ENCODE measurements around the gene WDFY3. TPM values are rescaled to one million over a fixed set of nuclear protein-coding genes. Genes with fewer than 3 reads are reported as not detected.

The WDFY3 gene, protein sequence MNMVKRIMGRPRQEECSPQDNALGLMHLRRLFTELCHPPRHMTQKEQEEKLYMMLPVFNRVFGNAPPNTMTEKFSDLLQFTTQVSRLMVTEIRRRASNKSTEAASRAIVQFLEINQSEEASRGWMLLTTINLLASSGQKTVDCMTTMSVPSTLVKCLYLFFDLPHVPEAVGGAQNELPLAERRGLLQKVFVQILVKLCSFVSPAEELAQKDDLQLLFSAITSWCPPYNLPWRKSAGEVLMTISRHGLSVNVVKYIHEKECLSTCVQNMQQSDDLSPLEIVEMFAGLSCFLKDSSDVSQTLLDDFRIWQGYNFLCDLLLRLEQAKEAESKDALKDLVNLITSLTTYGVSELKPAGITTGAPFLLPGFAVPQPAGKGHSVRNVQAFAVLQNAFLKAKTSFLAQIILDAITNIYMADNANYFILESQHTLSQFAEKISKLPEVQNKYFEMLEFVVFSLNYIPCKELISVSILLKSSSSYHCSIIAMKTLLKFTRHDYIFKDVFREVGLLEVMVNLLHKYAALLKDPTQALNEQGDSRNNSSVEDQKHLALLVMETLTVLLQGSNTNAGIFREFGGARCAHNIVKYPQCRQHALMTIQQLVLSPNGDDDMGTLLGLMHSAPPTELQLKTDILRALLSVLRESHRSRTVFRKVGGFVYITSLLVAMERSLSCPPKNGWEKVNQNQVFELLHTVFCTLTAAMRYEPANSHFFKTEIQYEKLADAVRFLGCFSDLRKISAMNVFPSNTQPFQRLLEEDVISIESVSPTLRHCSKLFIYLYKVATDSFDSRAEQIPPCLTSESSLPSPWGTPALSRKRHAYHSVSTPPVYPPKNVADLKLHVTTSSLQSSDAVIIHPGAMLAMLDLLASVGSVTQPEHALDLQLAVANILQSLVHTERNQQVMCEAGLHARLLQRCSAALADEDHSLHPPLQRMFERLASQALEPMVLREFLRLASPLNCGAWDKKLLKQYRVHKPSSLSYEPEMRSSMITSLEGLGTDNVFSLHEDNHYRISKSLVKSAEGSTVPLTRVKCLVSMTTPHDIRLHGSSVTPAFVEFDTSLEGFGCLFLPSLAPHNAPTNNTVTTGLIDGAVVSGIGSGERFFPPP (N-terminal part only)
- polyA plus RNA-seq (2012; rRNA removed): 13.8 and 17.4 TPM in 2 replicates
- polyA plus RNA-seq (2012; cell fraction: cytosol; rRNA removed): 10.2 and 14.0 TPM in 2 replicates
- 22.9 and 35.1 TPM in 2 replicates for polyA plus RNA-seq (2012; cell fraction: nucleus; rRNA removed)

DNA sequence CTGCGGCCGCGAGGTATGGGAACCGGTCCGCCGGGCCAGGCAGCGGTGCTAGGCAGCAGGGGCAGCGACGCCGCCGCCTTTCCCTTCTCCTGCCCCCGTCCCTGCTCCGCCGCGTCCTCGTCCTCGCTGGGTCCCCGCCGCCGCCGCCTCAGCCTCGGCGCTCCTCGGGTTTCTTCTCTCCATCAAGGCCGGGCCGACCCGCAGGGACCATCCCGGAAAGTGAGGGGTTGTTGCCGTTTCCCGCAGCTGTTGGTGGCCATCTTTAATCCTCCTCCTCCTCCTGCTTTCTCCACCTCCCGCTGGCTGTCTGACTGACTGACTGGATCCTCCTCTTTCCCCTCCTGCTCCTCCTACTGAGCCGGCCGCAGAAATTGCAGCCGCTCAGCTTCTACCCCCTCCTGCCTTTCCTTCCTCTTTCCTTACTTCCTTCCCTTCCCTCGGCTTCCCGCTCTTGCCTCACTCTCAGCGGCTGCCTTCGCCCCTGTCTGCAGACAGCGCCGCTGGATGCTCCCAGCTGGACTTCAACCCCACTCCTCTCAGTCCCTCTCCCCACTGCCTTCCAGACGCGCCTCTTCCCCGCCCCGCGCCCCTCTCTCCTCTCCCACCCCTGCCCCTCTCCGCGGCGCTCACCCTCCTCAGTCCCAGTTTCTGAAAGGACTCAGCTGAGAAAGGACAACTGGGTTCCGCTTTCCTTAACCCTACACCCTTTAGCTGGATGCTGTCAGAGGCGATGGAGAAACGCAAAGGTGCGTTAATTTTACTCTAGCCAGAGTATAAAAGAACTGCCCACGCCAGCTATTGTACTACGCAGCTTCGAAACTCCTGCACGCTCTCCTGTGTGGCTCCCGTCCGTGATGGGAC lies at the start of gene WDFY3:
WDFY3 (minus strand) TSS at position 309 of the 861 bp plus-strand sequence. CDS start 106,099 bp downstream, outside the sequence.
- H3K4me3 ChIP-seq (ENCODE audit: low read depth in 2 of 2, low read length in 1 of 2): peak within 1 kb of the TSS; percentile 78 to 90
- peak within 1 kb of the TSS; percentile 96 for H2AFZ ChIP-seq (ENCODE audit: low read depth)
- H3K9me3 ChIP-seq: no peaks in the 10 kb centered on the region
- ChIA-PET POLR2A (interaction anchor here (0.6 to 1.9 kb wide), 4 partner anchors 199 to 225 kb away, joined by 3 to 5 read pairs (median 5); no protein-coding TSS in a partner anchor), CTCF (interaction anchor here (0.7 to 2.4 kb wide), 13 partner anchors 10 to 438 kb away, joined by 3 to 23 read pairs (median 4); no protein-coding TSS in a partner anchor)
- DNase-seq: peak; percentile 88
- peaks cover 3% of the 10 kb centered on the region for H3F3A ChIP-seq (replicated peaks; ENCODE audit: insufficient read depth)
- peaks cover 6 to 8% of the 10 kb centered on the region in 2 experiments; a peak in 3 of 4 replicates for H3K4me1 ChIP-seq (ENCODE audit: control insufficient read depth in 1 of 2, insufficient read depth in 2 of 2, low read depth in 1 of 2, low read length in 1 of 2)
- H3K79me2 ChIP-seq (ENCODE audit: insufficient read depth): peaks cover 43% of the 10 kb centered on the region
- 1% methylated on average over 32 of the region's 58 CpGs for whole genome bisulfite sequencing (ENCODE audit: low lambda C conversion rate)
- no peaks in the 10 kb centered on the region for H3K9me2 ChIP-seq
- peak within 1 kb of the TSS; percentile 86 for H3K9ac ChIP-seq
- no peaks in the 10 kb centered on the region for H3K27me3 ChIP-seq (ENCODE audit: insufficient read depth)
- H3K36me3 ChIP-seq (replicated peaks in 1 of 2; ENCODE audit: control insufficient read depth in 1 of 2, insufficient read depth in 2 of 2, low read length in 1 of 2): peaks cover 0 to 9% of the 10 kb centered on the region in 2 experiments
- H3K4me2 ChIP-seq: peak within 1 kb of the TSS; percentile 91
- H4K20me1 ChIP-seq (ENCODE audit: insufficient read depth): peaks cover 28% of the 10 kb centered on the region
- peak within 1 kb of the TSS; percentile 80 to 95 for H3K27ac ChIP-seq (ENCODE audit: low read depth in 2 of 2, low read length in 1 of 2)
- TF ChIP-seq, protein P1, sequence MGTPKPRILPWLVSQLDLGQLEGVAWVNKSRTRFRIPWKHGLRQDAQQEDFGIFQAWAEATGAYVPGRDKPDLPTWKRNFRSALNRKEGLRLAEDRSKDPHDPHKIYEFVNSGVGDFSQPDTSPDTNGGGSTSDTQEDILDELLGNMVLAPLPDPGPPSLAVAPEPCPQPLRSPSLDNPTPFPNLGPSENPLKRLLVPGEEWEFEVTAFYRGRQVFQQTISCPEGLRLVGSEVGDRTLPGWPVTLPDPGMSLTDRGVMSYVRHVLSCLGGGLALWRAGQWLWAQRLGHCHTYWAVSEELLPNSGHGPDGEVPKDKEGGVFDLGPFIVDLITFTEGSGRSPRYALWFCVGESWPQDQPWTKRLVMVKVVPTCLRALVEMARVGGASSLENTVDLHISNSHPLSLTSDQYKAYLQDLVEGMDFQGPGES (IDR thresholded peaks at IDR 0.05; ENCODE audit: low read depth, low read length): no peak
- TF ChIP-seq FOXJ3 (CRISPR knock-in tag; IDR thresholded peaks at IDR 0.05) (no peak), TEAD4 (IDR thresholded peaks at IDR 0.05; ENCODE audit: borderline replicate concordance, insufficient read depth) (no peak), SMC3 (IDR thresholded peaks at IDR 0.05; ENCODE audit: low read depth, low read length) (no peak), TAF1 (IDR thresholded peaks at IDR 0.05; ENCODE audit: borderline replicate concordance, low read depth, low read length) (peak; percentile 83), NRF1 (IDR thresholded peaks at IDR 0.05; ENCODE audit: low read depth, low read length) (no peak), YY1 (IDR thresholded peaks at IDR 0.05; ENCODE audit: low read depth) (peak; percentile 90), GABPA (IDR thresholded peaks at IDR 0.05; ENCODE audit: low read depth) (peak; percentile 51), TCF12 (IDR thresholded peaks at IDR 0.05) (no peak), NFIC (IDR thresholded peaks at IDR 0.05; ENCODE audit: borderline replicate concordance) (no peak), SIN3A (IDR thresholded peaks at IDR 0.05; ENCODE audit: borderline replicate concordance, low read depth, low read length) (peak; percentile 63; the same call in 1 of the 2 replicates), EZH2phosphoT487 (IDR thresholded peaks at IDR 0.05; ENCODE audit: borderline replicate concordance, low read depth) (no peak), RAD21 (IDR thresholded peaks at IDR 0.05; ENCODE audit: low read length) (peak; percentile 27; the same call in 1 of the 2 replicates), ELF1 (IDR thresholded peaks at IDR 0.05) (no peak; the same call in 1 of the 2 replicates), EP300 (IDR thresholded peaks at IDR 0.05; ENCODE audit: borderline replicate concordance in 1 of 2, low read depth in 1 of 2, low read length in 1 of 2) (no peak), CHD2 (IDR thresholded peaks at IDR 0.05; ENCODE audit: low read length, partially characterized antibody) (no peak), MXI1 (IDR thresholded peaks at IDR 0.05; ENCODE audit: low read depth, low read length) (no peak), MEF2A (IDR thresholded peaks at IDR 0.05; ENCODE audit: borderline replicate concordance, low read depth) (no peak), RCOR1 (IDR thresholded peaks at IDR 0.05; ENCODE audit: low read length) (no peak), RFX5 (IDR thresholded peaks at IDR 0.05; ENCODE audit: low read length) (no peak)
- TF ChIP-seq, protein P2, sequence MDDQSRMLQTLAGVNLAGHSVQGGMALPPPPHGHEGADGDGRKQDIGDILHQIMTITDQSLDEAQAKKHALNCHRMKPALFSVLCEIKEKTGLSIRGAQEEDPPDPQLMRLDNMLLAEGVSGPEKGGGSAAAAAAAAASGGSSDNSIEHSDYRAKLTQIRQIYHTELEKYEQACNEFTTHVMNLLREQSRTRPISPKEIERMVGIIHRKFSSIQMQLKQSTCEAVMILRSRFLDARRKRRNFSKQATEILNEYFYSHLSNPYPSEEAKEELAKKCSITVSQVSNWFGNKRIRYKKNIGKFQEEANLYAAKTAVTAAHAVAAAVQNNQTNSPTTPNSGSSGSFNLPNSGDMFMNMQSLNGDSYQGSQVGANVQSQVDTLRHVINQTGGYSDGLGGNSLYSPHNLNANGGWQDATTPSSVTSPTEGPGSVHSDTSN (IDR thresholded peaks at IDR 0.05): peak; percentile 75
- TF ChIP-seq, protein P3, sequence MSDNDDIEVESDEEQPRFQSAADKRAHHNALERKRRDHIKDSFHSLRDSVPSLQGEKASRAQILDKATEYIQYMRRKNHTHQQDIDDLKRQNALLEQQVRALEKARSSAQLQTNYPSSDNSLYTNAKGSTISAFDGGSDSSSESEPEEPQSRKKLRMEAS (IDR thresholded peaks at IDR 0.05; ENCODE audit: low read depth): no peak; the same call in 1 of the 2 replicates
- TF ChIP-seq, protein P4, sequence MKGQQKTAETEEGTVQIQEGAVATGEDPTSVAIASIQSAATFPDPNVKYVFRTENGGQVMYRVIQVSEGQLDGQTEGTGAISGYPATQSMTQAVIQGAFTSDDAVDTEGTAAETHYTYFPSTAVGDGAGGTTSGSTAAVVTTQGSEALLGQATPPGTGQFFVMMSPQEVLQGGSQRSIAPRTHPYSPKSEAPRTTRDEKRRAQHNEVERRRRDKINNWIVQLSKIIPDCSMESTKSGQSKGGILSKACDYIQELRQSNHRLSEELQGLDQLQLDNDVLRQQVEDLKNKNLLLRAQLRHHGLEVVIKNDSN (IDR thresholded peaks at IDR 0.05; ENCODE audit: borderline replicate concordance, low read depth): no peak

Data from SK-N-SH (cell line).